SK-N-SH (cell line): ENCODE data around the gene CIROP. TPM values are rescaled to one million over a fixed set of nuclear protein-coding genes. Genes with fewer than 3 reads are reported as not detected.

Experiments
- CTCF ChIA-PET: fragments of 300-600, 350-600 bp; formaldehyde crosslinking; extraction: SDS; loops from one replicate; lab custom pipeline; 2021; lab: Yijun Ruan, JAX
- POLR2A ChIA-PET: fragments of 350-600 bp; sonication (Branson Sonifier 250); formaldehyde crosslinking; extraction: SDS; loops from one replicate; lab custom pipeline; 2020; ENCODE audit warnings: antibody characterized with exemption, inconsistent platforms; lab: Yijun Ruan, JAX
- DNase-seq: peaks from one replicate; pipeline ENCODE4 v3.0.0; 2012
- H2AFZ ChIP-seq: fragments of 200-600 bp; sonication (generic); 2 replicates; pipeline ENCODE4 v1.8.1; 2016; ENCODE audit warnings: antibody characterized with exemption, mild to moderate bottlenecking, low read depth
- H3F3A ChIP-seq: fragments of 200-600 bp; sonication (generic); replicated peaks from 2 replicates; pipeline ENCODE3; 2016; ENCODE audit warnings: antibody characterized with exemption, mild to moderate bottlenecking; ENCODE audit not compliant: insufficient read depth
- H3K27ac ChIP-seq, 2 experiments: fragments of 200-500 bp in 1 of 2; fragments of 200-600 bp in 1 of 2; sonication (Bioruptor generic) in 1 of 2; sonication (generic), shearing (Covaris generic) in 1 of 2; 2 replicates each; pipeline versions ENCODE4 v1.5.1 to v1.6.1; 2014 to 2016; ENCODE audit warnings: low read depth in 2 of 2, inconsistent platforms in 1 of 2, low read length in 1 of 2, mild to moderate bottlenecking in 1 of 2, mixed read lengths in 1 of 2
- H3K27me3 ChIP-seq: fragments of 200-600 bp; sonication (generic), shearing (Covaris generic); 2 replicates; pipeline ENCODE4 v1.6.1; 2016; ENCODE audit warnings: mixed run types; ENCODE audit not compliant: insufficient read depth
- H3K36me3 ChIP-seq, 2 experiments: fragments of 200-500 bp in 1 of 2; fragments of 200-600 bp in 1 of 2; sonication (Bioruptor generic) in 1 of 2; sonication (generic) in 1 of 2; replicated peaks in 1 of 2; 2 replicates each; pipeline versions ENCODE3 to v1.5.1; 2014 to 2016; ENCODE audit warnings: low read length in 1 of 2, mild to moderate bottlenecking in 1 of 2; ENCODE audit not compliant: insufficient read depth in 2 of 2, control insufficient read depth in 1 of 2
- H3K4me1 ChIP-seq, 2 experiments: fragments of 200-500 bp in 1 of 2; fragments of 200-600 bp in 1 of 2; sonication (Bioruptor generic) in 1 of 2; sonication (generic), shearing (Covaris generic) in 1 of 2; 2 replicates each; pipeline versions ENCODE4 v1.5.1 to v1.6.1; 2014 to 2016; ENCODE audit warnings: low read depth in 1 of 2, low read length in 1 of 2, mixed run types in 1 of 2; ENCODE audit not compliant: insufficient read depth in 2 of 2, control insufficient read depth in 1 of 2
- H3K4me2 ChIP-seq: fragments of 200-600 bp; sonication (generic), shearing (Covaris generic); 2 replicates; pipeline ENCODE4 v1.6.1; 2017; ENCODE audit warnings: mixed run types
- H3K4me3 ChIP-seq, 2 experiments: fragments of 200-500 bp in 1 of 2; fragments of 200-600 bp in 1 of 2; sonication (Bioruptor generic) in 1 of 2; sonication (generic), shearing (Covaris generic) in 1 of 2; 2 replicates each; pipeline versions ENCODE4 v1.5.1 to v1.8.1; 2014 to 2016; ENCODE audit warnings: low read depth in 2 of 2, inconsistent platforms in 1 of 2, low read length in 1 of 2, mild to moderate bottlenecking in 1 of 2, mixed read lengths in 1 of 2, moderate library complexity in 1 of 2
- H3K79me2 ChIP-seq: fragments of 200-600 bp; sonication (generic); 2 replicates; pipeline ENCODE4 v1.8.1; 2017; ENCODE audit warnings: mild to moderate bottlenecking; ENCODE audit not compliant: insufficient read depth
- H3K9ac ChIP-seq: fragments of 200-600 bp; sonication (generic); 2 replicates; pipeline ENCODE4 v1.6.1; 2017; ENCODE audit warnings: mixed run types
- H3K9me2 ChIP-seq: fragments of 200-600 bp; sonication (generic); 2 replicates; pipeline ENCODE4 v1.6.1; 2017; ENCODE audit warnings: mixed run types
- H3K9me3 ChIP-seq: fragments of 200-600 bp; sonication (generic); 2 replicates; pipeline ENCODE4 v1.6.1; 2017; ENCODE audit warnings: mixed run types, mild to moderate bottlenecking, moderate library complexity
- H4K20me1 ChIP-seq: fragments of 200-600 bp; sonication (generic); 2 replicates; pipeline ENCODE4 v1.6.1; 2017; ENCODE audit warnings: mild to moderate bottlenecking, mixed run types; ENCODE audit not compliant: insufficient read depth
- ELF1 ChIP-seq: IDR thresholded peaks from 2 replicates; pipeline ENCODE4 v1.4.0; 2012
- FOSL2 ChIP-seq: IDR thresholded peaks from 2 replicates; pipeline ENCODE4 v1.4.0; 2012; ENCODE audit warnings: low read depth, mild to moderate bottlenecking, moderate library complexity, borderline replicate concordance
- GATA2 ChIP-seq: sonication (generic); formaldehyde crosslinking; IDR thresholded peaks from 2 replicates; pipeline ENCODE4 v1.5.0; 2020; ENCODE audit warnings: mild to moderate bottlenecking, missing genetic modification reagents
- MXI1 ChIP-seq: IDR thresholded peaks from 2 replicates; pipeline ENCODE4 v1.6.1; 2012; ENCODE audit warnings: mild to moderate bottlenecking, low read depth, low read length, improper control_type of control experiment
- NFIC ChIP-seq: IDR thresholded peaks from 2 replicates; pipeline ENCODE4 v1.4.0; 2012; ENCODE audit warnings: borderline replicate concordance
- YY1 ChIP-seq: IDR thresholded peaks from 2 replicates; pipeline ENCODE4 v1.4.0; 2012; ENCODE audit warnings: low read depth, mild to moderate bottlenecking
- WGBS: methylation state at CpG from one replicate; pipeline ENCODE4 v1.1.6; 2017; ENCODE audit warnings: low lambda C conversion rate; 5-methylcytosine and 5-hydroxymethylcytosine counted together
- polyA plus RNA-seq, 3 experiments: library from polyadenylated mRNA; depleted of rRNA; stranded (reverse); fragments of >200 nt; gene quantifications; 2 replicates each; pipeline ENCODE4 v1.2.3, GENCODE V29; 2012
- TF ChIP-seq, protein P1 (sequence below): fragments of 200-600 bp; sonication (generic); IDR thresholded peaks from 2 replicates; pipeline ENCODE4 v1.6.1; 2017; ENCODE audit warnings: antibody characterized with exemption, mild to moderate bottlenecking, moderate library complexity
- TF ChIP-seq, protein P2 (sequence below): fragments of 150-350 bp; IDR thresholded peaks from 2 replicates; pipeline ENCODE4 v1.6.1; 2016; ENCODE audit warnings: mild to moderate bottlenecking, low read depth, low read length
- TF ChIP-seq, protein P3 (sequence below): fragments of 150-350 bp; IDR thresholded peaks from 2 replicates; pipeline ENCODE4 v1.6.1; 2017; ENCODE audit warnings: antibody characterized with exemption, low read length, low read depth, borderline replicate concordance
- TF ChIP-seq, protein P4 (sequence below): IDR thresholded peaks from 2 replicates; pipeline ENCODE4 v1.4.0; 2012; ENCODE audit warnings: low read depth, borderline replicate concordance
- TF ChIP-seq, protein P5 (sequence below): IDR thresholded peaks from 2 replicates; pipeline ENCODE4 v1.4.0; 2012; ENCODE audit warnings: low read depth

The CIROP gene
- polyA plus RNA-seq, 1 of the 3 experiments (the other 2 are of a cell fraction), result not detected

DNA sequence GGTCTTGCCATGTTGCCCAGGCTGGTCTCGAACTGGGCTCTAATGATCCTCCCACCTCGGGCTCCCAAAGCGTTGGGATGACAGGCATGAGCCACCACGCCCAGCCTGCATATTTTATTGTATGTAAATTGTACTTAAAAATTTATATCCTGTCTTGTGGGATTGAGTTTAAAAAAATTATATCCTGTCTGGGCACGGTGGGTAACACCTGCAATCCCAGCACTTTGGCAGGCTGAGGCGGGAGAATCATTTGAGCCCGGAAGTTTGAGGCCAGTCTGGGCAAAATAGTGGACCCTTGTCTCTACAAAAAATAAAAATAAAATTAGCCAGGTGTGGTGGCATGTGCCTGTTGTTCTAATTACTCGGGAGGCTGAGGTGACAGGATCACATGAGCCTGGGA lies 28.2 kb upstream of the CIROP start:
- Histone ChIP-seq H3K4me3 (no peak overlapping the region), H4K20me1 (no peaks in the 10 kb centered on the region), H3F3A (no peaks in the 10 kb centered on the region), H3K27ac (no peak overlapping the region), H2AFZ (no peak overlapping the region), H3K79me2 (no peaks in the 10 kb centered on the region), H3K4me1 (no peaks in the 10 kb centered on the region), H3K9ac (no peak overlapping the region), H3K36me3 (no peaks in the 10 kb centered on the region), H3K9me2 (no peaks in the 10 kb centered on the region), H3K27me3 (no peaks in the 10 kb centered on the region), H3K4me2 (no peak overlapping the region), H3K9me3 (no peaks in the 10 kb centered on the region)
- no peak for DNase-seq
- ChIA-PET POLR2A (no interaction called here), CTCF (interaction anchor here (0.7 to 0.8 kb wide), 2 partner anchors 55 to 57 kb away, joined by 3 read pairs; no protein-coding TSS in a partner anchor)
- TF ChIP-seq NFIC (no peak), FOSL2 (no peak), MXI1 (no peak), GATA2 (CRISPR knock-in tag) (no peak), YY1 (no peak)
- TF ChIP-seq, protein P1, sequence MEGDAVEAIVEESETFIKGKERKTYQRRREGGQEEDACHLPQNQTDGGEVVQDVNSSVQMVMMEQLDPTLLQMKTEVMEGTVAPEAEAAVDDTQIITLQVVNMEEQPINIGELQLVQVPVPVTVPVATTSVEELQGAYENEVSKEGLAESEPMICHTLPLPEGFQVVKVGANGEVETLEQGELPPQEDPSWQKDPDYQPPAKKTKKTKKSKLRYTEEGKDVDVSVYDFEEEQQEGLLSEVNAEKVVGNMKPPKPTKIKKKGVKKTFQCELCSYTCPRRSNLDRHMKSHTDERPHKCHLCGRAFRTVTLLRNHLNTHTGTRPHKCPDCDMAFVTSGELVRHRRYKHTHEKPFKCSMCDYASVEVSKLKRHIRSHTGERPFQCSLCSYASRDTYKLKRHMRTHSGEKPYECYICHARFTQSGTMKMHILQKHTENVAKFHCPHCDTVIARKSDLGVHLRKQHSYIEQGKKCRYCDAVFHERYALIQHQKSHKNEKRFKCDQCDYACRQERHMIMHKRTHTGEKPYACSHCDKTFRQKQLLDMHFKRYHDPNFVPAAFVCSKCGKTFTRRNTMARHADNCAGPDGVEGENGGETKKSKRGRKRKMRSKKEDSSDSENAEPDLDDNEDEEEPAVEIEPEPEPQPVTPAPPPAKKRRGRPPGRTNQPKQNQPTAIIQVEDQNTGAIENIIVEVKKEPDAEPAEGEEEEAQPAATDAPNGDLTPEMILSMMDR, result no peak
- TF ChIP-seq, protein P2, sequence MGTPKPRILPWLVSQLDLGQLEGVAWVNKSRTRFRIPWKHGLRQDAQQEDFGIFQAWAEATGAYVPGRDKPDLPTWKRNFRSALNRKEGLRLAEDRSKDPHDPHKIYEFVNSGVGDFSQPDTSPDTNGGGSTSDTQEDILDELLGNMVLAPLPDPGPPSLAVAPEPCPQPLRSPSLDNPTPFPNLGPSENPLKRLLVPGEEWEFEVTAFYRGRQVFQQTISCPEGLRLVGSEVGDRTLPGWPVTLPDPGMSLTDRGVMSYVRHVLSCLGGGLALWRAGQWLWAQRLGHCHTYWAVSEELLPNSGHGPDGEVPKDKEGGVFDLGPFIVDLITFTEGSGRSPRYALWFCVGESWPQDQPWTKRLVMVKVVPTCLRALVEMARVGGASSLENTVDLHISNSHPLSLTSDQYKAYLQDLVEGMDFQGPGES, result no peak
- TF ChIP-seq, protein P3, sequence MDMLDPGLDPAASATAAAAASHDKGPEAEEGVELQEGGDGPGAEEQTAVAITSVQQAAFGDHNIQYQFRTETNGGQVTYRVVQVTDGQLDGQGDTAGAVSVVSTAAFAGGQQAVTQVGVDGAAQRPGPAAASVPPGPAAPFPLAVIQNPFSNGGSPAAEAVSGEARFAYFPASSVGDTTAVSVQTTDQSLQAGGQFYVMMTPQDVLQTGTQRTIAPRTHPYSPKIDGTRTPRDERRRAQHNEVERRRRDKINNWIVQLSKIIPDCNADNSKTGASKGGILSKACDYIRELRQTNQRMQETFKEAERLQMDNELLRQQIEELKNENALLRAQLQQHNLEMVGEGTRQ, result no peak
- 45% methylated on average over 8 of the region's 8 CpGs for WGBS

DNA sequence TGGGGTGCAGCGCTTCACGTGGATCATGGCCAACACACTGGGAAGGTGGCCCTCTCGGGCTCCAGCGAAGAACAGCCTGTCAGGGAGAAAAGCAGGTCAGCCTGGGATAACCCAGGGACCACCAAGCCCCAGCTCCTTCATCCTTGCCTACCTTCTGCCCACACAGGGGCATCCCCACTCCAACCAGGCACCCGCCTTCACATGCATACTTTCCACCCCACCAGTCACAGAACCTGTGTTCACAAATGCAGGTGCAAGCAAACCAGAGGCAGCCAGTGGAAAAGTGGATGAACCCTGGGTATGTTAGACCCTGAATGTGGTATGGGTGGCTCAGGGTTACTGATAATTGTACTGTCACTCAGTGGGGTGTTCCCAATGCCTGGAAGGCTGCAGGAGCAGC lies 26.7 kb upstream of the CIROP start:
- DNase-seq, result no peak
- Histone ChIP-seq H3K36me3 (no peaks in the 10 kb centered on the region), H3K27ac (no peak overlapping the region), H3K9ac (no peak overlapping the region), H3F3A (no peaks in the 10 kb centered on the region), H3K4me2 (no peak overlapping the region), H3K9me3 (no peaks in the 10 kb centered on the region), H3K9me2 (no peaks in the 10 kb centered on the region), H3K4me1 (no peaks in the 10 kb centered on the region), H3K4me3 (no peak overlapping the region), H4K20me1 (no peaks in the 10 kb centered on the region)
- WGBS, result 38% methylated on average over 4 of the region's 5 CpGs
- POLR2A ChIA-PET, result no interaction called here
- CTCF ChIA-PET, result interaction anchor here (1.7 to 1.9 kb wide), 2 partner anchors 10 to 55 kb away, joined by 9 to 10 read pairs; no protein-coding TSS in a partner anchor
- TF ChIP-seq, protein P4, sequence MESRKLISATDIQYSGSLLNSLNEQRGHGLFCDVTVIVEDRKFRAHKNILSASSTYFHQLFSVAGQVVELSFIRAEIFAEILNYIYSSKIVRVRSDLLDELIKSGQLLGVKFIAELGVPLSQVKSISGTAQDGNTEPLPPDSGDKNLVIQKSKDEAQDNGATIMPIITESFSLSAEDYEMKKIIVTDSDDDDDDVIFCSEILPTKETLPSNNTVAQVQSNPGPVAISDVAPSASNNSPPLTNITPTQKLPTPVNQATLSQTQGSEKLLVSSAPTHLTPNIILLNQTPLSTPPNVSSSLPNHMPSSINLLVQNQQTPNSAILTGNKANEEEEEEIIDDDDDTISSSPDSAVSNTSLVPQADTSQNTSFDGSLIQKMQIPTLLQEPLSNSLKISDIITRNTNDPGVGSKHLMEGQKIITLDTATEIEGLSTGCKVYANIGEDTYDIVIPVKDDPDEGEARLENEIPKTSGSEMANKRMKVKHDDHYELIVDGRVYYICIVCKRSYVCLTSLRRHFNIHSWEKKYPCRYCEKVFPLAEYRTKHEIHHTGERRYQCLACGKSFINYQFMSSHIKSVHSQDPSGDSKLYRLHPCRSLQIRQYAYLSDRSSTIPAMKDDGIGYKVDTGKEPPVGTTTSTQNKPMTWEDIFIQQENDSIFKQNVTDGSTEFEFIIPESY, result no peak
- TF ChIP-seq ELF1, result no peak
- TF ChIP-seq, protein P5, sequence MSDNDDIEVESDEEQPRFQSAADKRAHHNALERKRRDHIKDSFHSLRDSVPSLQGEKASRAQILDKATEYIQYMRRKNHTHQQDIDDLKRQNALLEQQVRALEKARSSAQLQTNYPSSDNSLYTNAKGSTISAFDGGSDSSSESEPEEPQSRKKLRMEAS, result no peak
- TF ChIP-seq, all 33 proteins: peak for 0
- no peaks in the 10 kb centered on the region for H3K79me2 ChIP-seq
- H2AFZ ChIP-seq, result no peak overlapping the region
- peaks cover 6% of the 10 kb centered on the region; the same call in 1 of the 2 replicates for H3K27me3 ChIP-seq
